Measurements from ENCODE around the gene XYLT1.

The XYLT1 gene

GRCh38 chr16:17105239-17105797 is 365.4 kb downstream of the XYLT1 start:
- no peak for TF ChIP-seq CTCF (conservative IDR thresholded peaks at IDR 0.05; ENCODE audit: low read length)
- peak; percentile 2 for DNase-seq (ENCODE audit: low read depth)
- H3K4me3 ChIP-seq (ENCODE audit: low read length): no peak overlapping the region

GRCh38 chr16:17104654-17105053 is 366.1 kb downstream of the XYLT1 start:
- TF ChIP-seq CTCF (conservative IDR thresholded peaks at IDR 0.05; ENCODE audit: low read length): no peak
- H3K4me3 ChIP-seq (ENCODE audit: low read length): no peak overlapping the region
- DNase-seq (ENCODE audit: low read depth): no peak

- DNase-seq (ENCODE audit: low read depth): no peak
- TF ChIP-seq CTCF (conservative IDR thresholded peaks at IDR 0.05; ENCODE audit: low read length): no peak
- no peak overlapping the region for H3K4me3 ChIP-seq (ENCODE audit: low read length)
Measured at GRCh38 chr16:17103216-17103615, 367.5 kb downstream of the XYLT1 start.

GRCh38 chr16:17101646-17102045 is 369.1 kb downstream of the XYLT1 start:
- DNase-seq (ENCODE audit: low read depth): no peak

GRCh38 chr16:17098685-17099084 is 372.1 kb downstream of the XYLT1 start:
- no peak for DNase-seq (ENCODE audit: low read depth)
- no peak overlapping the region for H3K4me3 ChIP-seq (ENCODE audit: low read length)
- no peak for TF ChIP-seq CTCF (conservative IDR thresholded peaks at IDR 0.05; ENCODE audit: low read length)

More at GRCh38 chr16:17101646-17102045, 369.1 kb downstream of the XYLT1 start:
- TF ChIP-seq CTCF (conservative IDR thresholded peaks at IDR 0.05; ENCODE audit: low read length): no peak
- H3K4me3 ChIP-seq (ENCODE audit: low read length): no peak overlapping the region

GRCh38 chr16:17084130-17084529 is 386.6 kb downstream of the XYLT1 start:
- no peak overlapping the region for H3K4me3 ChIP-seq (ENCODE audit: low read length)
- no peak for TF ChIP-seq CTCF (conservative IDR thresholded peaks at IDR 0.05; ENCODE audit: low read length)
- no peak for DNase-seq (ENCODE audit: low read depth)

- DNase-seq (ENCODE audit: low read depth): no peak
- TF ChIP-seq CTCF (conservative IDR thresholded peaks at IDR 0.05; ENCODE audit: low read length): no peak
- no peak overlapping the region for H3K4me3 ChIP-seq (ENCODE audit: low read length)
Measured at GRCh38 chr16:17083628-17084027, 387.1 kb downstream of the XYLT1 start.
